ENCODE results near the gene TMEM61.

DNA sequence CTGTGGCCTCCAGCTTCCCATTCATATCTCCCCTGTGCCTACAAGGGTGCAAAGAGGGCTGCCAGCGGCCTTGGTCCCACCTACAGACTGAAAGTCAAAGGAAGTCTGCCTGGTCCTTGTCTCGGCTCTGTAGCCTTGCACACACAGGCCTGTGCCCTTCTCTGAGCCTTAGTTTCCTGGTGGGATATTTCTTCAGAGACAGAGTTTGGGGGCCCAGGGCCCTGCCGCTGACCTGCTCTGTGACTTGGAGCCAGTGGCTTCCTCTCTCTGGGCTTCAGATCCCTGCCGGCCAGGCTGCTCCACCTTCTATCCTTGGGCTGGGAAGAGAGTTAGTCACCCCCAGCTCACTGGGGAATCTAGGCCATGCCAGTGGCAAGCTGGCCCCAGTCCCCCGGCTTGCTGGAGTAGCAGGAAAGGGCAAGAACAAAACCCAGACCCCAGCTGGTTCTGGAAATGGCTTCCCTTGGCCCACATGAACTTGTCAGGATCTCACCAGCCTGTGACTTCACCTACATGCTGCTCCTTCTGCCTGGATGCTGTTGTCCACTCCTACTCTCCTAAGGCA, 1.0 kb upstream of the TMEM61 start:
- TF ChIP-seq, protein P1, sequence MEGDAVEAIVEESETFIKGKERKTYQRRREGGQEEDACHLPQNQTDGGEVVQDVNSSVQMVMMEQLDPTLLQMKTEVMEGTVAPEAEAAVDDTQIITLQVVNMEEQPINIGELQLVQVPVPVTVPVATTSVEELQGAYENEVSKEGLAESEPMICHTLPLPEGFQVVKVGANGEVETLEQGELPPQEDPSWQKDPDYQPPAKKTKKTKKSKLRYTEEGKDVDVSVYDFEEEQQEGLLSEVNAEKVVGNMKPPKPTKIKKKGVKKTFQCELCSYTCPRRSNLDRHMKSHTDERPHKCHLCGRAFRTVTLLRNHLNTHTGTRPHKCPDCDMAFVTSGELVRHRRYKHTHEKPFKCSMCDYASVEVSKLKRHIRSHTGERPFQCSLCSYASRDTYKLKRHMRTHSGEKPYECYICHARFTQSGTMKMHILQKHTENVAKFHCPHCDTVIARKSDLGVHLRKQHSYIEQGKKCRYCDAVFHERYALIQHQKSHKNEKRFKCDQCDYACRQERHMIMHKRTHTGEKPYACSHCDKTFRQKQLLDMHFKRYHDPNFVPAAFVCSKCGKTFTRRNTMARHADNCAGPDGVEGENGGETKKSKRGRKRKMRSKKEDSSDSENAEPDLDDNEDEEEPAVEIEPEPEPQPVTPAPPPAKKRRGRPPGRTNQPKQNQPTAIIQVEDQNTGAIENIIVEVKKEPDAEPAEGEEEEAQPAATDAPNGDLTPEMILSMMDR (IDR thresholded peaks at IDR 0.05; ENCODE audit: low read depth, low read length), result no peak
- no peak for TF ChIP-seq EZH2phosphoT487 (IDR thresholded peaks at IDR 0.05; ENCODE audit: low read depth)

Measured in OCI-LY3 (cell line).